Keratinocyte (primary cell): Measurements from ENCODE around the gene RUSC1. TPM values are rescaled to one million over a fixed set of nuclear protein-coding genes. Genes with fewer than 3 reads are reported as not detected.

Experiments used
- DNase-seq: peaks from one replicate; pipeline ENCODE4 v3.0.0-alpha.2; 2011; ENCODE audit warnings: low read depth, missing footprints, low spot score
- FAIRE-seq: peaks from 2 replicates; lab custom pipeline; 2011; peaks lifted over from hg19 to GRCh38; lab: Jason Lieb, UNC
- H2AFZ ChIP-seq: 2 replicates; pipeline ENCODE4 v1.6.0; 2012; ENCODE audit warnings: low read length, control low read depth, inconsistent platforms; ENCODE audit not compliant: control insufficient read depth
- H3K27ac ChIP-seq: 2 replicates; pipeline ENCODE4 v1.5.1; 2011; ENCODE audit warnings: low read length; ENCODE audit not compliant: control insufficient read depth, insufficient read depth
- H3K27me3 ChIP-seq: 3 replicates; pipeline ENCODE4 v1.6.0; 2011; ENCODE audit warnings: low read length; ENCODE audit not compliant: control insufficient read depth, insufficient read depth; ENCODE audit errors: extremely low read depth
- H3K36me3 ChIP-seq, 2 experiments: 2 replicates in 1 of 2; 3 replicates in 1 of 2; pipeline ENCODE4 v1.5.1; 2011; ENCODE audit warnings: low read length in 2 of 2, mild to moderate bottlenecking in 1 of 2; ENCODE audit not compliant: control insufficient read depth in 2 of 2, insufficient read depth in 2 of 2; ENCODE audit errors: extremely low read depth in 1 of 2
- H3K4me1 ChIP-seq: 3 replicates; pipeline ENCODE4 v1.5.1; 2011; ENCODE audit warnings: low read length; ENCODE audit not compliant: control insufficient read depth, insufficient read depth; ENCODE audit errors: extremely low read depth
- H3K4me2 ChIP-seq: 3 replicates; pipeline ENCODE4 v1.6.0; 2011; ENCODE audit warnings: low read depth, low read length; ENCODE audit not compliant: control insufficient read depth, insufficient read depth; ENCODE audit errors: extremely low read depth
- H3K4me3 ChIP-seq, 3 experiments: fragments of 200-600 bp in 1 of 3; sonication (generic) in 1 of 3; 2 replicates in 2 of 3; 3 replicates in 1 of 3; pipeline ENCODE4 v1.5.1; 2011 to 2016; ENCODE audit warnings: low read length in 3 of 3, mild to moderate bottlenecking in 3 of 3, control low read depth in 2 of 3, inconsistent platforms in 1 of 3, low read depth in 1 of 3, mixed read lengths in 1 of 3, mixed run types in 1 of 3, moderate library complexity in 1 of 3; ENCODE audit not compliant: control insufficient read depth in 2 of 3, insufficient read depth in 2 of 3; ENCODE audit errors: extremely low read depth in 1 of 3
- H3K79me2 ChIP-seq: 2 replicates; pipeline ENCODE4 v1.6.0; 2012; ENCODE audit warnings: low read length; ENCODE audit not compliant: control insufficient read depth, insufficient read depth
- H3K9ac ChIP-seq: 3 replicates; pipeline ENCODE4 v1.6.0; 2011; ENCODE audit warnings: low read length; ENCODE audit not compliant: control insufficient read depth, insufficient read depth; ENCODE audit errors: extremely low read depth
- H3K9me1 ChIP-seq: 3 replicates; pipeline ENCODE4 v1.6.0; 2011; ENCODE audit warnings: low read length; ENCODE audit not compliant: control insufficient read depth, insufficient read depth; ENCODE audit errors: extremely low read depth
- H3K9me3 ChIP-seq: 2 replicates; pipeline ENCODE4 v1.5.1; 2012; ENCODE audit warnings: low read depth, low read length; ENCODE audit not compliant: control insufficient read depth
- H4K20me1 ChIP-seq: 3 replicates; pipeline ENCODE4 v1.6.0; 2011; ENCODE audit warnings: low read length; ENCODE audit not compliant: control insufficient read depth, insufficient read depth; ENCODE audit errors: extremely low read depth
- EZH2 ChIP-seq: IDR thresholded peaks from one replicate; pipeline ENCODE4 v1.6.1; 2012; ENCODE audit warnings: inconsistent platforms, mild to moderate bottlenecking, low read length, moderate library complexity
- dilution Hi-C: fragments of 300-500 bp; cut with MboI; formaldehyde crosslinking; loops from one replicate; pipeline ENCODE4 v1.7.0; 2020; ENCODE audit warnings: low sequenced_read_pairs; ENCODE audit not compliant: extremely low pct_ligation_motif_present
- polyA plus RNA-seq, 5 experiments: library from polyadenylated mRNA; depleted of rRNA in 3 of 5; stranded (reverse) in 3 of 5; stranded (forward) in 1 of 5; unstranded in 1 of 5; fragments of >200 nt; gene quantifications; 1 replicate in 1 of 5; 2 replicates in 3 of 5; 3 replicates in 1 of 5; pipeline versions ENCODE4 v1.2.1 to v1.2.3, GENCODE V29; 2011 to 2012; ENCODE audit warnings: missing spikeins in 2 of 5, low read depth in 1 of 5, low replicate concordance in 1 of 5
- TF ChIP-seq, protein P1 (sequence below), 3 experiments: IDR thresholded peaks in 1 of 3; conservative IDR thresholded peaks in 1 of 3; optimal IDR thresholded peaks in 1 of 3; 2 replicates in 2 of 3; 3 replicates in 1 of 3; pipeline versions ENCODE3 to v1.5.1; 2011; ENCODE audit warnings: low read length in 3 of 3, mild to moderate bottlenecking in 3 of 3, moderate library complexity in 2 of 3, control low read depth in 1 of 3, inconsistent platforms in 1 of 3; ENCODE audit not compliant: insufficient read depth in 2 of 3; ENCODE audit errors: extremely low read depth in 1 of 3

Gene RUSC1
- polyA plus RNA-seq, 1 donor (not counting 4 experiments of a cell fraction or from before 2014, with no cell fraction given): 32.8 TPM

DNA sequence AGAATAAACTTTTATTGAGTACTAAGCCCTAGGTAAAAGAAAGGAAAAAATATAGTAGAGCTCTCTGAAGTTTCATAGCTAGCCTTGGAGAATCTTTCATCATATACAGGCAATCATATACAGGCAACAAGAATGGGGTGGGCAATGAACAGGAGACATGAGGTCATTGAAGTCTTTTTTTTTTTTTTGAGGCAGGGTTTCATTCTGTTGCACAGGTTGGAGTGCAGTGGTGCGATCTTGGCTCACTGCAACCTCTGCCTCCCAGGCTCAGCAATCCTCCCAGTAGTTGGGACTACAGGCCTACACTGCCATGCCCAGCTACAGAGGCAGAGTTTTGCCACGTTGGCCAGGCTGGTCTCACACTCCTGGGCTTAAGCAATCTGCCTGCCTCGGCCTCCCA is 22.1 kb downstream of the RUSC1 start:
- Histone ChIP-seq H3K36me3 (peaks cover 26 to 31% of the 10 kb centered on the region in 2 experiments), H3K27ac (no peak overlapping the region), H3K4me3 (no peak overlapping the region), H3K79me2 (no peaks in the 10 kb centered on the region), H3K9me1 (no peaks in the 10 kb centered on the region), H4K20me1 (no peaks in the 10 kb centered on the region), H3K9me3 (no peaks in the 10 kb centered on the region), H3K4me2 (no peak overlapping the region), H3K9ac (no peak overlapping the region), H2AFZ (no peak overlapping the region), H3K27me3 (no peaks in the 10 kb centered on the region), H3K4me1 (no peaks in the 10 kb centered on the region)
- no peak for FAIRE-seq
- TF ChIP-seq, protein P1, sequence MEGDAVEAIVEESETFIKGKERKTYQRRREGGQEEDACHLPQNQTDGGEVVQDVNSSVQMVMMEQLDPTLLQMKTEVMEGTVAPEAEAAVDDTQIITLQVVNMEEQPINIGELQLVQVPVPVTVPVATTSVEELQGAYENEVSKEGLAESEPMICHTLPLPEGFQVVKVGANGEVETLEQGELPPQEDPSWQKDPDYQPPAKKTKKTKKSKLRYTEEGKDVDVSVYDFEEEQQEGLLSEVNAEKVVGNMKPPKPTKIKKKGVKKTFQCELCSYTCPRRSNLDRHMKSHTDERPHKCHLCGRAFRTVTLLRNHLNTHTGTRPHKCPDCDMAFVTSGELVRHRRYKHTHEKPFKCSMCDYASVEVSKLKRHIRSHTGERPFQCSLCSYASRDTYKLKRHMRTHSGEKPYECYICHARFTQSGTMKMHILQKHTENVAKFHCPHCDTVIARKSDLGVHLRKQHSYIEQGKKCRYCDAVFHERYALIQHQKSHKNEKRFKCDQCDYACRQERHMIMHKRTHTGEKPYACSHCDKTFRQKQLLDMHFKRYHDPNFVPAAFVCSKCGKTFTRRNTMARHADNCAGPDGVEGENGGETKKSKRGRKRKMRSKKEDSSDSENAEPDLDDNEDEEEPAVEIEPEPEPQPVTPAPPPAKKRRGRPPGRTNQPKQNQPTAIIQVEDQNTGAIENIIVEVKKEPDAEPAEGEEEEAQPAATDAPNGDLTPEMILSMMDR (optimal IDR thresholded peaks at IDR 0.05 in 1 of 3, IDR thresholded peaks at IDR 0.05 in 1 of 3, conservative IDR thresholded peaks at IDR 0.05 in 1 of 3; ENCODE audit: extremely low read depth in 1 of 3, insufficient read depth in 2 of 3, low read length in 3 of 3): no peak
- no peak for TF ChIP-seq EZH2
- dilution Hi-C loops: no loop called here
- DNase-seq: no peak

DNA sequence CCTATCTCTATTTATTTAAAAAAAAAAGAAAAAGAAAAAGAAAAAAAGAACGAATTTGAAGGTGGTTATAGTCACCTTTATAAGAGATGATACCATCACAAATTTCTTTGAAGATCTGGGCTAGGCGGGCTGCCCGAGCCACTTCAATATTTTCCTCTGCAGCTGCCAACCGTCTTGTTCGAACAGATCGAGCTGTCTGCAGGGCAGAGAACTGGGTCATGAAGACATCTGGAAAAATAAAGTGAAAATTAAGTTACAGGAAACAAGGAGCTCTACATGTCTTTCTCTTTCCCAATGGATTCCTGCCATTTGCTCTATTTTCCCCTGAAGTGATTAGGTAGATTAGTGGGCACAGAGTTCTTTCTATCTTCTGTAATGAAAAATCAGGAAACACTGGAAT is 31.9 kb downstream of the RUSC1 start:
- H3K4me1 ChIP-seq: no peaks in the 10 kb centered on the region
- H3K27ac ChIP-seq: no peak overlapping the region
- H3K4me3 ChIP-seq: no peak overlapping the region
- peaks cover 9 to 11% of the 10 kb centered on the region in 2 experiments for H3K36me3 ChIP-seq
- no peak for TF ChIP-seq EZH2
- TF ChIP-seq, protein P1 (optimal IDR thresholded peaks at IDR 0.05 in 1 of 3, IDR thresholded peaks at IDR 0.05 in 1 of 3, conservative IDR thresholded peaks at IDR 0.05 in 1 of 3; ENCODE audit: extremely low read depth in 1 of 3, insufficient read depth in 2 of 3, low read length in 3 of 3): no peak
- H3K9ac ChIP-seq: no peak overlapping the region
- no peak overlapping the region for H3K4me2 ChIP-seq
- no peaks in the 10 kb centered on the region for H3K79me2 ChIP-seq
- DNase-seq (no peak), FAIRE-seq (no peak)
- H2AFZ ChIP-seq: no peak overlapping the region
- H4K20me1 ChIP-seq: no peaks in the 10 kb centered on the region
- H3K9me3 ChIP-seq: no peaks in the 10 kb centered on the region
- H3K27me3 ChIP-seq: no peaks in the 10 kb centered on the region
- H3K9me1 ChIP-seq: no peaks in the 10 kb centered on the region
- dilution Hi-C loops: no loop called here
